GM19035 (cell line): ENCODE data around the gene RAVER1.

ENCODE experiments used
- ATAC-seq: cut with Tn5 transposase; IDR thresholded peaks from one replicate; pipeline ENCODE4 v1.9.1; 2021; ENCODE audit not compliant: unreplicated experiment

Gene RAVER1

DNA sequence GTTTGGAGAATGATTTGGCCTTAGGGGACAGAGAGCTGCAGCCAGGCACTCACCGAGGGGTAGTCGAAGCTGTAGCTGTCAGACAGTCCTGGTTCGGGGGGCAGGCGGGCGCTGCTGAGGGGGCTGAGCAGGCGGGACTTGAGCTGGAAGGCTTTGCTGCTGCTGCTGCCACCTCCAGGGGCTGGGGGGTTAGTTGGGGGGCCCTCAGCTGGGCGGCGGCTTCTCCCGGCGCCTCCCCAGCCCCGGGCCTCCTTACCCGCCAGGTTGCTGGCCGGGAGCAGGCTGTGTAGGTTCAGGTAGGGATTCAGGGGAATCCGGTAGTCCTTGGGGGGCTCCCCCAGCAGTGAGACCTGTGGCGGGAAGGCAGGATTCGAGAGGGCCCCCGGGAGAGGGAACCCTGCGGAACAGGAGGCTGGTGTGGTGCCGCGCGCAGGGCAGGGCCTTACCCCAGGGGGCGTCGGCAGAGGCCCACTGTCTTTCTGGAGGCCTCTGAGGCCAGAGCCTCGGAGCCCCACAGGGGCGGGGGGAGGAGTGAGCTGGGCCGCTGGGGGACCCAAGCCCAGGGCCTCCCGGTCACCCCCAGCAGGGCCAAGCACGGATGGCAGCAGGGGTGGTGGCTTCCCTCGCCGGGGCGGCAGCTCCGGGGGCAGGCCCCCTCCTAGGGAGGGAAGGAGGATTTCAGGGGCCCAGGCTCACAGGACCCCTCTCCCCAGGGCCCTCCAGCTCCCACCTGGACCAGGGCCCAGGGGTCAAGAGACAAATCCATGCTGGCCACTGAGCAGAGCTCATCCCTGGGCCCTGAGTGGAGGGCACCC lies 12.5 kb downstream of the RAVER1 start:
- no peak for ATAC-seq

DNA sequence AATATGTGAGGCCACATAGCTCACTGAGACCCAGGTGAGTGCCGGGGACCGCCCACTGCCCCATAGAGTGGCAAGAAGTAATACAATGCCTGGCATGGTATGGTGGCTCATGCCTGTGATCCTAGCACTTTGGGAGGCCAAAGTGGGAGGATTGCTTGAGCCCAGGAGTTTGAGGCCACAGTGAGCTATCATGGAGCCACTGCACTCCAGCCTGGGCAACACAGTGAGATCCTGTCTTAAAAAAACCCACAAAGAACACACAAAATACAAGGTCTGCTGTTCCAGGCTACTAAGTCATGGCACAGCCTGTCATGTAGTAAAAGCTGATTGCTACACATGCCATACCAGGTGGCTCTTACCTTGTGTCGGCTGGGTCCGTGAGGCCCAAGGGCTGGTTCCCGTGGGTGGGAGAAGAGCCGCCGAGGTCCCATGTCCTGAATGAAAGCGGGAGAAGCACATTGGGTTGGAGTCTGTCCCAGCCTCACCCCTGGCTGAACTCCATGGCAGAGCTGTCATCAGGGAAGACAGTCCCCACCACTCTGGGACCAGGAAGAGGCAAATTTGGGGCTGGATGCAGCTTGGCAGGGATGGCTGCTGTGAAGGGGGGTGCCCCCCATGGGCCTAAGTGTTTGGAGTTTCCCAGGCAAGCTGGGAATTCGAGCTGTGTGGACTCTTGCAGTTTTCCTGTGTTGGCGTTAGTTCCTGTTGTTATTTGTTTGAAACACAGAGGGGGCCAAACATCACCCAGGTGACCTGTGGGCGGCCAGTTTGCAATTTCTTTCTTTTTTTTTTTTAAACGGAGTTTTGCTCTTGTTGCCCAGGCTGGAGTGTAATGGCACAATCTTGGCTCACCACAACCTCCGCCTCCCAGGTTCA lies 14.3 kb downstream of the RAVER1 start:
- no peak for ATAC-seq

DNA sequence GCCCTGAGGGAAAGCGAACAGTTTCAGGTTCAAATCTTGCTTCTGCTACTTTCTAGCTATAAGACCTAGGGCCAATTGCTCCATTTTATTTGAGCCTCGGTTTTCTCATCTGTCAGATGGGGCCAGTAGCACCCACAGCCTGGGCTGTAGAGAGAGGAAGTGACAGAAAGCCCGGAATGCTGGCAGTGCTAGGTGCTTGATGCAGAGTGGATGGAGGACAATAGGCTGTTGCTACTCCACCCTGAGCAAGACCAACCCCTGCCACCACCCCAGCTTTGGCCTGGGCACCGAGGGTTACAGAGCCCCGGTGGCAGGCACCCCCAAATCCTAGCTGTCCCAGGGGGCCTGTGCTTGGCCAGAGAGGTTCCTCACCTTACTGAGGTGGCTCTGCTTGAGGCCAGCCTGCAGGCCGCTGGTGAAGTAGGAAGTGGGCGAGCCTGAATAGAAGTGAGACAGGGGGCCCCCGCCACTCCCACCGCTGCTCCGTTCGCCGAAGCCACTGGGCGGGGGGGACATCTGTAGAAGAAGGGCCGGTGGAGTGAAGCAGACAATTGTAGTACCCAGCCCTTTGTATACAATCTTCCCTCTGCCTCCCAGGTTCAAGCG lies 15.4 kb downstream of the RAVER1 start:
- ATAC-seq, result no peak

DNA sequence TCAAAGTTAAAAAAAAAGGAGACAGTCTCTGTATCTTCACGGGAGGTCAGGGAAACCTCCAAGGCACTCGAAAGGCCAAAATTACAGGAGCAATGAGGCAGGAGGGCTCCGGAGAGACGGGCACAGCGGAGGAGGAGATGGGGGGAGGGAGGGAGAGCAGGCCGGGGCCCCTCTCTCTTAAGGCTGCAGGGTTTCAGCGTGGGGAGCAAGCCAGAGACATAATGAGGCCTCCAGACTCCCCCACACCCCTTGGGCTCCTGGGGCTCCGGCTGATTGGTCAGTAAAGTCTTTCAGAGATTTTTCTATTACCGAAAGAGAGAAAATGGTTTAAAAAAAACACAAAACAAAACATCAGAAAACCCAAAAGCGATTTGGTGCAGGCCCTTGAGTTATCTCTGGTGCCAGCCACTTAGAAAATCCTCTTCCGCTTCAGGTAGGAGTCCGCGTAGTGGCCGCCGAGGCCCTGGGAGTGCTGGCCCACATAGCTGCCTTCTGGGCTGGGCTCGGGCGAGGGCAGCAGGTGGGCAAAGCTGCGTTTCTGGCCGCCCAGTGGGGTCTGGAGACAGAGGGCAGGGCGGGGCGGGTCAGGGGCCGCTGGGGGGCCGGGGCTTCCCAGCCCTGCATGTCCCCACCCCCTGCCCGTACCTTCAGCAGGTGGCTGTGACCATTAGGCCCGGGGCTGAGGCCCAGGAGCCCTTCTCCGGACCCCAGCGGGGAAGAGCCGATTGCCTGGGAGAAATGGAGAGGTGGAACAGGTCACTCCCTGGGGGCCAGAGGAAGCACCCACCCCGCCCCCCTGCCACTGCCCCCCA lies 16.1 kb downstream of the RAVER1 start:
- ATAC-seq, result no peak

DNA sequence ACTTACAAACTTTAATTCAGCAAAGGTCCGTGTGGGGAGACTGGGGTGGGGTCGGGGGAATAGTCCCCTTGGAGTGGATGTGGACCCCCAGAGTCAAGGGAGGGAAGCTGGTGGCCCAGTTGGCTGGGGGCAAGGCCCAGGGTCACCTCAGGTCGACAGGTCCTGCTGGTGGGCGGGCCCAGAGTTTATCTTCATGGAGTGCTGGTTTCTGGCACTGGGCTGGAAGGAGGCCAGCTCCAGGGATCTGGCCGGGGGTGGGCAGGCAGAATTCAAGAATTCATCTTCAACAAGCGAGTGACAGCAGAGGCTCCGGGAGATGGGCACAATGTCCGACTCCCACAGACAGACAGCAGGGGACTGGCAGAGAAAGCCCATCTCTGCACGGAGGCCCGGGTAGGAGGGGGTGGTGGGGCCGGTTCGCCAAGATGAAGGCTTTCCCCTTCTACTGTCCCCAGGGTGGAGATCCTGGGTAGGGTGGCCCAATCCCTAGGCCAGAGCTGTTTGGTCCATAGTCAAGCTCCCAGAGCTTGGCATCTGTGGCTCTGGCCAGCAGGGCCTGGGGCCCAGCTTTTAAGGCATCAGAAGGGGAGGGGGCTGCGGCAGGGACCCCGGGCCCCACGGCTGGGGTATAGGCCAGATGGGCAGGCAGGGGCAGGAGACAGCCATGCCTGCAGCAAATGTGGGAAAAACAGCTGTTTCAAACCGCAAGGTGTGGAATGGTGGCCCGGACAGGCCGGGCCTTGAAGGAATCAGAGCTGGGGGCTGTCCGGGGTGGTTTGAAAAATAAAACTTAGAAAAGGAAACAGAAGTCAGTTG lies 16.9 kb downstream of the RAVER1 start:
- ATAC-seq, result no peak

DNA sequence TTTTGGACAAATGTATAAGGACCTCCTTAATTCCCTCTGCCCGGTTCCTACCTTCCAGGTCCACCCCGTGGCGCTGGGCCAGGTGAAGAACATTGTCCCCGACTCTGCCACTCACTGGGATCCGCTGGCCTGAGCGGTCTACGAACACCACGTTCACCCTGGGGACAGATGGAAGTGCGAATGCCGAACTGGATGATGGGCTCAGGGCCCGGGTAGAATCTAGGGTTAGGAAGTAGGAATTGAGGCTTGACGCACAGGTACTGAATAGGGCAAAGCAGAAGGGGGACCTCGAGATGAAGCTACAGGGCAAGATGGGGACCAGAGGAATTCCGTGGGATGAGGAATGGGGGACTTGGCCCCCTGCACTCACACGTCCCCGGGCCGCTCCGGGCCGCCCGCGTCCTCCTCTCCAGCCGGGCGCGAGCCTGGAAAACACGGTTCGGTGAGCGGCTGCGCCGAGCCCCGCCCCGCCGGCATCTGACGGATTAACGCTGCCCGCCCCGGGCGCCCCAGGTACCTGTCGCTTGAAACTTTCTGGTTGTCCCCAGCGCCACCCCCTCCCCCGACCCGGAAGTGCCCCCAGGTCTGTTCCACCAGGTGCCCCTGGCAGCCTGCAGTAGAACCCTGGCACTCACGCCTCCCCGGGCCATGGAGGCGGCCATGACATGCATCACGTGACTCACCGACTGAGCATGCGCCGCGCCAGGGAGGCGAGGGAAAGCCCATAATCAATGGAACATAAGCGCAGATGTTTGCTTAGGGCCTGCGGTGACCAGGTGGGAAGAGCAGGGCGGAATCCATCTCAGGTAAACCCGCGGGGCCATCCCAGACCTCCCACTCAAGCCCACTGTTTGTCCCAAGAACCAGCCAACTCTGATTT lies 17.8 kb downstream of the RAVER1 start, which contains the start of gene FDX2:
TSS of gene FDX2 (minus strand) at position 681 of the 880 bp plus-strand sequence. CDS start at position 662, 19 bp downstream.
- peak; percentile 83 for ATAC-seq

DNA sequence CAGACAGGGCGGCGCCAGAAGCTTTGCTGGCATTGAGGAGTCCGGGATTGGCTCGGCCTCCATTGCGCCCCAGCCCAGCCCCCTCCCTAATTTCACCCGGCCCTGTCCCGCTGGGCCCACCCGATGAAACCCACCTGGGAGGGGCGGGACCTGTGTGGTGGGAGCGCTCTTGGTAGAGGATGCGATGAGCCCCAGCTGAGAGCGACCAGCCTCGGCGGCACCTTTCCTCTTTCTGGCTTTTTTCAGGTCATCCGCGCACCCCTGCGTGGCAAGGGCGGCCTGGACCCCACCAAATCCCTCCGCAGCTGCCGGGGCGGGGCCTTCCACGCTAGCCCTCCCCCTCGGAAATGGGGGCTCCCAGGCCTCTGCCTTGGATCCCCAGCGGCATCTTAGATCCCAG lies 23.9 kb downstream of the RAVER1 start, which contains the start of gene ZGLP1:
TSS of gene ZGLP1 (minus strand) at position 393 of the 400 bp plus-strand sequence.
- no peak for ATAC-seq

DNA sequence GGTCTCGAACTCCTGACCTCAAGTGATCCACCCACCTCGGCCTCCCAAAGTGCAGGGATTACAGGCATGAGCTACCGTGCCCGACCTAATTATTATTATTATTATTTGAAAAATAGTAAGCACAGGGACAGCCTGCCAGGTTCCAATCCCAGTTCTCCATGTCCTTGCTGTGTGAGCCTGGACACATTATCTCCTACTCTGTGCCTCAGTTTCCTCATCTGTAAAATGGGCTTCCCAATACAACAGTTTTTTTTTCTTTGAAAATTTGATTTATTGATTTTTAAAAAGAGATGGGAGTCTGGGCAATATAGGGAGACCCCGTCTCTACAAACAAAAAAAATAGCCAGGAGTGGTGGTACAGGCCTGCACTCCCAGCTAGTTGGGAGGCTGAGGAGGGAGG lies 27.0 kb downstream of the RAVER1 start:
- no peak for ATAC-seq

DNA sequence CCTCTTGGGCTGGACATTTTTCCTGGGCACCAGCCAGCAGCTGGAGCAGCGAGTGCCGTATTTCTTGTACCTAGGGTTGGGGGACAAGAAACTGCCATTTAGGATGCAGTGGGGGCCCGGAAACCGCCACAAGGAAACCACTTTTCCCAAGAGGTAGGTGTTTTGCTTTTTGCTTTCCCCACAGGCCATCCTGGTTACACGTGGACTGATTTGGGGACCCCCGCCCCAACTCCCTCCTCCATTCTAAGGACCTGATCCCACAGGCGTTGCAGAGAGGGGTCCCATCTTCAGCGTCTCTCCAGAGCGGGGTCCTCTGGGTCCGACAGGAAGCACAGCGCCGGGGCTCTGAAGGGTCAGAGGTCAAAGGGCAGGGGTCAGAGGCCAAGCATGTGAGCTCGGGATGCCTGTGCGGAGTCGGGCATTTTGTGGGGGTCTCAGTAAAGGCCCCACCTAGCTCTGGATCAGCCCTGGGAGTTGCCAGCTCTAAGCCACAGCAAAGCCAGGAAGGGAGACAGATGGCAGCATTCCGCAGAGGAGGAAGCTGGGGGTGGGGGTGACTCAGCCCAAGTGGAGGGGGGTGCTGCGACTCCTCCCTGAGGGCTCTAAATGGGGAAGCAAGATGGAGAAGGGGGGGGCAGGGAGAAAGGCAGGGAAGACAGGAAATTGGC lies 28.1 kb downstream of the RAVER1 start:
- no peak for ATAC-seq

DNA sequence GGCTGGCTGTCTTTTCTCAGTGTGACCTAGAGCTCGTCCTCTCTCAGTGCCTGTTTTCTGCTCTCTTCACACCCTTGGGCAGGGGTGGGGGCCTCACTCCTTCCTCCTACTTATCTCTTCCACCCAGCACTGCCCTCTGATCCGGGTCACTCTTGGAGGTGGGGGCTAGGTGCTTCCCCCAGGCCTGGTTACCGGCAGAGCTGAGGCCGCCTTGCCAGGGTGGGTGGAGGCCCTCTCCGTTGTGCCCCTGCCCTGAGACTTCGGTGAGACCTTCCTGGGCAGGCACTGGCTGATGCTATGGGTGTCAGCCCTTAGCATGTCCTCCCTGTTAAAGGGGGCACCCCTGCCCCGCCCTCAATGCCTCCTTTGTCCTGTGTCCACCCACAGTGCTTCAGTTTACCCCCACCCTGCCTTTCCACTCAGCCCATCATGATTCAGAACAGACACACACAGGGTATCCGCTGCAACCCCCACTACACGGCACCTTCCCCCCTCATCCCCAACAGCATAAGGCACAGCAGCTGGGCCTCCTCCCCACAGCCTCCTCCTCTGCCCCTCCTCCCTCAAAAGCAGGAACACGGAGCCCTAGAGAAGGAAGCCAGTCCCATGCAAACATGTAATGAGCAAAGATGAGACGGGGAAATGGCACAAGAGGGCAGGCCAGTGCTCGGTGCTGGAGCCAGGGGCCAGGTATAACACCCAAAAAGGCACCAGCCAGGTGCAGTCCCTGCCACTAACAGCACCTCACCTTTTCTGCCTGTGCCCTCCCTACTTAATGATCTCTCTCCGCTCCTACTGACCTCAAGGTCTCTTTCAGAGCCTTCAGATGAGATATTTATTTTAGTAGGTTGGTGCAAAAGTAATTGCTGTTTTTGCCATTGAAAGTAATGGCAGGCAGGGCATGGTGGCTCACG lies 33.5 kb downstream of the RAVER1 start:
- no peak for ATAC-seq

DNA sequence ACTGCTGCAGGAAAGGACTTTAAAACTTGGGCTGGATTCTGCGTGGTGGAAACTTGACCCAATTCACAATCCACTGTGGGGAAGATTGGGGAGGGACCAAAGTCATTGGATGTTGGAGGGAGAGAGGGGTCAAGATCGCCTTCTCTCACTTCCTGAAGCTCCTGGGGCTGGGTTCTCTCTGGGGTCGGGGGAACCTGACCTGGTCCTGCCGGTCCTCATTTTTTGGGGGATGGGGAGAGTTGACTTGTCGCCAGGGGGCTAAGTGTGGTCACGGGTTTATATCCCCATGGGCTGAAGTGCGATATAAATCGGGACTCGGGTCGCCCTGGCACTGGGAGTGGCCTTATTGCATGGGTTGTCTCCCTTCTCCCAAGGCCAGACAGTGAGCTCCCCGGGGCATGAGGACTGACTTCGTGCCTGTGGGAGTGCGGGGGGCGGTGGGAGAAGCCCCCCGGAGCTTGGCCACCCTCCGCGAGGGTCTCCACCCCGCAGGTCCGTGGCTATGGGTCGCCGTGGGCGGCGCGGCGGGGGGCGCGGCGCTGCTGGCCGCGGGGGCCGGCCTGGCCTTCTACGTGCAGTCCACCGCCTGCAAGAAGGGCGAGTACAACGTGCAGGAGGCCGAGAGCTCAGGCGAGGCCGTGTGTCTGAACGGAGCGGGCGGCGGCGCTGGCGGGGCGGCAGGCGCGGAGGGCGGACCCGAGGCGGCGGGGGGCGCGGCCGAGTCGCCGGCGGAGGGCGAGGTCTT lies 37.3 kb downstream of the RAVER1 start:
- ATAC-seq, result no peak

DNA sequence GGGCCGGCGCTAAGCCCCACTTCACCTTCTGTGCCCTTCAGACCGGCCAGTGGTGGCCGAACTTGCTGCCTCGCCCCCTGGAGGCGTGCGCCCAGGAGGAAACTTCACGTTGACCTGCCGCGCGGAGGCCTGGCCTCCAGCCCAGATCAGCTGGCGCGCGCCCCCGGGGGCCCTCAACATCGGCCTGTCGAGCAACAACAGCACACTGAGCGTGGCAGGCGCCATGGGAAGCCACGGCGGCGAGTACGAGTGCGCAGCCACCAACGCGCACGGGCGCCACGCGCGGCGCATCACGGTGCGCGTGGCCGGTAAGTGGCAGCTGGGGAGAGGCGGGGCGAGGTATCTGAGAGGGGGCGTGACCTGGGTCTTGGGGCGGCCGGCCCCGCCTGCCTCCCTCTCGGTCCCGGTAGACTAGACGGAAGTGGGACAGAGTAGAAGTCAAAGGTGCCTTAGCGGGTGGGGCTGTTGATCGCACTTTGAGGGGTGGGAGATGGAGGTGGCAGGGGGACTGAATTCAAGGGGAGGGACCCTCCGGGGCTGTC lies 38.0 kb downstream of the RAVER1 start:
- peak; percentile 40 for ATAC-seq

DNA sequence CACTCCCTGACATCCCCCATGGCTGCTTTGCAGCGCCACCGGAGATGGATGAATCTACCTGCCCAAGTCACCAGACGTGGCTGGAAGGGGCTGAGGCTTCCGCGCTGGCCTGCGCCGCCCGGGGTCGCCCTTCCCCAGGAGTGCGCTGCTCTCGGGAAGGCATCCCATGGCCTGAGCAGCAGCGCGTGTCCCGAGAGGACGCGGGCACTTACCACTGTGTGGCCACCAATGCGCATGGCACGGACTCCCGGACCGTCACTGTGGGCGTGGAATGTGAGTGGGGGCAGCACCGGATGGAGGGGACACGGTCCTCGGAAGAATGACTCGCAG lies 39.0 kb downstream of the RAVER1 start:
- ATAC-seq, result no peak

DNA sequence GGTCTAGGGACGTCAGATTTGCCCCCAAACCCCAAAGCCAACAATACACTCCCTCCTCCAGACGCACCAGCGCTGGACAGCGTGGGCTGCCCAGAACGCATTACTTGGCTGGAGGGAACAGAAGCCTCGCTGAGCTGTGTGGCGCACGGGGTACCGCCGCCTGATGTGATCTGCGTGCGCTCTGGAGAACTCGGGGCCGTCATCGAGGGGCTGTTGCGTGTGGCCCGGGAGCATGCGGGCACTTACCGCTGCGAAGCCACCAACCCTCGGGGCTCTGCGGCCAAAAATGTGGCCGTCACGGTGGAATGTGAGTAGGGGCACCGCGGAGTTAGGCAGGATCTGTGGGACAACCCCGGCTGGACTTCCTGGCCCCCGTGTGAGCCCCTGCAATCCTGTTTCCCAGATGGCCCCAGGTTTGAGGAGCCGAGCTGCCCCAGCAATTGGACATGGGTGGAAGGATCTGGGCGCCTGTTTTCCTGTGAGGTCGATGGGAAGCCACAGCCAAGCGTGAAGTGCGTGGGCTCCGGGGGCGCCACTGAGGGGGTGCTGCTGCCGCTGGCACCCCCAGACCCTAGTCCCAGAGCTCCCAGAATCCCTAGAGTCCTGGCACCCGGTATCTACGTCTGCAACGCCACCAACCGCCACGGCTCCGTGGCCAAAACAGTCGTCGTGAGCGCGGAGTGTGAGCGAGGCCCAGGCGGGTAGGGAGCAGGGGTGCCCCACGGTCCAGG lies 39.5 kb downstream of the RAVER1 start:
- ATAC-seq, result no peak

DNA sequence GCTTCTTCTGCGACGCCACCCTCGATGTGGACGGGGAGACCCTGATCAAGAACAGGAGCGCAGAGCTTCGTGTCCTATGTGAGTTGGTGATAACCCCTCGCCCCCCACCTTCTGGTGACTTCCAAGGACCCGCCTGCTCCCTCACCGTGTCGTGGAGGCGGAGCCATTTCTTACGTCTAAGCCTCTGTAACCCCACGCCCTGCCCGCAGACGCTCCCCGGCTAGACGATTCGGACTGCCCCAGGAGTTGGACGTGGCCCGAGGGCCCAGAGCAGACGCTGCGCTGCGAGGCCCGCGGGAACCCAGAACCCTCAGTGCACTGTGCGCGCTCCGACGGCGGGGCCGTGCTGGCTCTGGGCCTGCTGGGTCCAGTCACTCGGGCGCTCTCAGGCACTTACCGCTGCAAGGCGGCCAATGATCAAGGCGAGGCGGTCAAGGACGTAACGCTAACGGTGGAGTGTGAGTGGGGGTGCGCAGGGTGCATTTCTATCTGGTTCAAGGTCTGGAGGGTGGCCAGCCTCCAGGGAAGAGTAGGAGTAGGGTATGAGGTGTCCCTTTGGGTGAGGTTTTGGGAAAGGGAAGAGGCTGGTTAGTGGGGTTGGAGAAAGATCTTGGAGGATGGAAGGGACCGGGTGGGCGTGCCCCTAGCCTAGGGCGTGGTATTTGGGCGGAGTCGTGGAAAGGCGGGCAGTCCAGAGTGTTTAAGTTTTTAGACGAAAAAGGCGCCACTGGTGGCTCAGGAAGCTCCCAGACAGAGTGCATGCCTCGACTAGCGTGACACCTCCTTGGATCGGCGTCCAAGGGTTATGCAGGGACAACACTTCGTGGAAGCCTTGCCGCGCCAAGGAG lies 40.3 kb downstream of the RAVER1 start:
- ATAC-seq, result no peak
